Activated T-cell treated with anti-CD3 and anti-CD28 coated beads for 1 hour (primary cell): ENCODE measurements around the gene EXD3.
A peak's percentile ranks its signal among the peaks of the same experiment; 100 is the strongest.
"Not testable (repeated sequence)": the region's sequence is repeated elsewhere in the genome, so short reads cannot be mapped to it uniquely, and the experiment has no call there.

Experiments used
- DNase-seq: peaks from one replicate; pipeline ENCODE4 v3.0.0-alpha.2; 2020; ENCODE audit warnings: low read depth

The EXD3 gene, protein sequence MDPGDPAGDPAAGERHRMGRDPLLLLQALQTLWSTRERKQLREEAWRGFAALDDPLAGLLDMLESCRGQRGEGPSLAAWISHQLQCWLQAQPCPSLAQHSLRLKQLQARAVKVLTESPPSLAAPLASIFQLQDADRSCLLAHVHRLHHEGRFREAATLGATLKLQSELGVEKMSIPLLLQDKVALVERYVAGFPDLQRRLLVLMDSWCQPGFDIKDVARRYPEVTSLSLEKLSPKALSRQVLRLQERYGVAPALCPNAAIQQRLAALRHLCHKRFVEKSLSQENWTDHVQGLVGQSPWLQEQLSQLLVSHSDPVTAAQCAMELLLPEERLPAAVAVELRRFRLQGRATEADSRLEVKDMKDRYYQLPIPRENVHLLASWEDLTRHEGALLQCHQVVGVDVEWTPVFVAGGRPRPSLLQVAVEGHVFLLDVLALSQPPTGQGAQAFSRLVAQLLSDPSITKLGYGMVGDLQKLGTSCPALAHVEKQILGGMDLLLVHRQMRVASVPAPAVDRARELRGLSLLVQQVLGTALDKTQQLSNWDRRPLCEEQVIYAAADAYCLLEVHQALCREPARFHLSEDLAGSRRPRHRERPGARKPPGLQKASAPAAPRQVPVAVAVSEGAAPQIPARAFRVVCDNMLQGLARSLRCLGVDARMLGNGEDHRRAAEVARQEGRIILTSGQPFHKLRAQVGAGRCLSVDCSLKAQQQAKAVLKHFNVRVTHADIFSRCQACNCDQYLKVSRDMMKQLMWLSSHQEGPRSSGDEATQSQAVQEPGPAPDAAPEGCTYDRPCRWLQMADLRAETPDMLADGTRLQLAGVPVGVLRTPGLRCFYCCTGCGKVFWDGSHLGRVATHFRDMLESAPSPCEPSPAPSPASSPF

DNA sequence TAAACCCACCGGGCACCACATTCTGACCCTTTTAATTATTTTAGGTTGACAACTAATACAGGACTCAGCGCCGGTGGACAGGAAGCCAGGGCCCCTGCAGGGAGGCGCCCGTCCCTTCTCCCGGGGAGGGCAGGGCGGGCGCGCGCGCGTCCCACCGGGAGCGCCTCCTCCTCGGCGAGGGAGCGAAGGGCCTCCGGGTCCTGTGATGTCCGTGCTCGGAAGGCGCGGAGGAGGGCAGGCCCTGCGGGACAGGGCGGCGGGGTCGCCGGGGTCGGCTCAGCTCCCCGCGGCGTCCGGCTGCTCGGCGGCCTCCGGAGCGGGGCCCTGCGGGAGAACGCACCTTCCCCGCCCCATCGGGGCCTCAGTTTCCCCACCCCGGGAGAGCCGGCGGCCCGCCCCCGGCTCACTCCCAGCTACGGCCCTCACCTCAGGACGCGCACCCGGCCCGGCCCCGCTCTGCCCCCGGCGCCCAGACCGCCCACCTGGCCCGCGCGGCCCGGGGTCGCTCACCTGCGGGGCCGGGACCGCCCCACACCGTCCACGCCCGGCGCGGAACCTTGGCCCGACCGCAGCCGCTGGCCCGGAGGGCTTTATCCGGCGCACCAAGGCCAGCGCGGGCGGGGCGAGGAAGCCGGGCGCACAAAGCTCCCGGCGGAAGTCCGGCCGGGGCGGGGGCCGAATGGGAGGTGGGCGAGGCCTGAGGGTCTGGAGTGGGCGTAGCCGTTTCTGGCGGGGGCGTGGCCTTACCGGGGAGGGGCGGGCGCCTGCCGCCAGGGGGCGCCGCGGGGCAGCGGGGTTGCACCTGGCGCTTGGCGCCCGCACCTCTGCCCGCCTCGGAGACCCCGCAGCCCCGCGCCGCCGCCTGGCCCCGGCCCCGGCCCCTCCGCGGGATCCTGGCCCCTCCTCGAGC, at the start of gene EXD3, which contains the start of gene NOXA1:
Gene EXD3, minus strand, starts transcription at position 559 of the 910 bp plus-strand sequence. CDS start 27,805 bp downstream, outside the sequence.
Gene NOXA1, plus strand, starts transcription at position 790 of the 910 bp plus-strand sequence. CDS start 137 bp downstream, outside the sequence.
- peak; percentile 95 for DNase-seq

DNA sequence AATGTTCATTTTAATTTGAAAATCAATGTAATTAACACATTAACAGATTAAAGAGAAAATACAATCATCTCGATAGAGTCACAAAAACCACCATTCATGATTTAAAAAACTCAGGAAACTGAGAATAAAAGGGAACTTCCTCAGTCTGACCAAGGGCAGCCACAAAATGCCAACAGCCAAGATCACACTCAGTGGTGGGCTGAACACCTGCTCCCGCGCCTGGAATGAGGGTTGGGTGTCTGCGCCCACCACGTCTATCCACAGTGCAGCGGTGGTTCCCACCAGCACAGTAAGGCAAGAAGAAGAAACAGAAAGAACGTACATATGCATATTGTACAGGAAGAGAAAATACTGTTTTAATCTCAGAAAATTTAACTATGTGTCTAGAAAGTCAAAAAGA, 47.8 kb upstream of the EXD3 start:
- DNase-seq: no peak

DNA sequence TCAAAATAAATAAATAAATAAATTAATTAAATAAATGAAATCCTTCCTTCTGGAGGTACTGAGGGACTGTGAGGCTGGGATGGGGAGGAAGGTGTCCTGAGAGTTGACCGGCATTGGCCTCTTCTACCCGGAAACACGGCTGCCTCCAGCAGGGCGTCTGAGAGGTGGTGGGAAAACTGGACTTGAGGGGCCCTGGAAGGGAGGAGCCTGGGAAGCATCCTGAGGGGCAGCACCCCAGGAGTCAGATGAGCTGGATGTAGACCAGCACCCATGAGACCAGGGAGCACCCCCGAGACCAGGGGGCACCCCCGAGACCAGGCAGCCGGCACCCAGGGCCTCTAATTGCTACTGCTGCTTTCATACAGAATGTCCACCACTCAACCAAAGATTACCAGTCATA, 44.9 kb upstream of the EXD3 start:
- DNase-seq: no peak

DNA sequence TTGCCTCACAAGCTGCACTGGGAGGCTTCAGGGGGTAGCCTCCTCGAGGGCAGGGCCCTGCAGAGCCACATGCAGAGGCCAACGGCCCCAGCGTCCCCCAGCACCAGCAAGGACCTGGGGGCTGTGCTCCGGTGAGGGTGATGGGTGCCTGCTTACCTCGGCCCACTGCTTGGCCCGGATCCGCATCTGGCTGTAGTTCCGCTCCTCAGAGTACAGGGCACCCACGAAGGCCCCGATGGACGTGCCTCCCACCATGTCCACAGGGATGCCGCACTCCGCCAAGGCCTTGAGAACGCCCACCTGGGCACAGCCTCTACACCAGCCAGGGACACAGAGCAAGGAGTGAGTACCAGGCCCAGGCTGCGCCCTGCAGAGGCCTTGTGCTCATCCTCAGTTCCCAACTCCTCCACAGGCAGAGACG, 44.2 kb upstream of the EXD3 start:
- DNase-seq: no peak

DNA sequence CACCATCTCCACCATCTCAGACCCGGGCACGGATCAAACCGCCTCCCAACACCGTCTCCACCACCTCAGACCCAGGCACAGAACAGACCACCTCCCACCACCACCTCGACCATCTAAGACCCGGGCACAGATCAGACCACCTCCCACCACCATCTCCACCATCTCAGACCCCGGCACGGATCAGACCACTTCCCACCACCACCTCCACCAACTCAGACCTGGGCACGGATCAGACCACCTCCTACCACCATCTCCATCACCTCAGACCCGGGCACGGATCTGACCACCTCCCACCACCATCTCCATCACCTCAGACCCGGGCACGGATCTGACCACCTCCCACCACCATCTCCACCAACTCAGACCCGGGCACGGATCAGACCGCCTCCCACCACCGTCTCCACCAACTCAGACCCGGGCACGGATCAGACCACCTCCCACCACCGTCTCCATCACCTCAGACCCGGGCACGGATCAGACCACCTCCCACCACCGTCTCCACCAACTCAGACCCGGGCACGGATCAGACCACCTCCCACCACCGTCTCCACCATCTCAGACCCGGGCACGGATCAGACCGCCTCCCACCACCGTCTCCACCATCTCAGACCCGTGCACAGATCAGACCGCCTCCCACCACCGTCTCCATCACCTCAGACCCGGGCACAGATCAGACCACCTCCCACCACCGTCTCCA, 43.6 kb upstream of the EXD3 start:
- not testable (repeated sequence) for DNase-seq

DNA sequence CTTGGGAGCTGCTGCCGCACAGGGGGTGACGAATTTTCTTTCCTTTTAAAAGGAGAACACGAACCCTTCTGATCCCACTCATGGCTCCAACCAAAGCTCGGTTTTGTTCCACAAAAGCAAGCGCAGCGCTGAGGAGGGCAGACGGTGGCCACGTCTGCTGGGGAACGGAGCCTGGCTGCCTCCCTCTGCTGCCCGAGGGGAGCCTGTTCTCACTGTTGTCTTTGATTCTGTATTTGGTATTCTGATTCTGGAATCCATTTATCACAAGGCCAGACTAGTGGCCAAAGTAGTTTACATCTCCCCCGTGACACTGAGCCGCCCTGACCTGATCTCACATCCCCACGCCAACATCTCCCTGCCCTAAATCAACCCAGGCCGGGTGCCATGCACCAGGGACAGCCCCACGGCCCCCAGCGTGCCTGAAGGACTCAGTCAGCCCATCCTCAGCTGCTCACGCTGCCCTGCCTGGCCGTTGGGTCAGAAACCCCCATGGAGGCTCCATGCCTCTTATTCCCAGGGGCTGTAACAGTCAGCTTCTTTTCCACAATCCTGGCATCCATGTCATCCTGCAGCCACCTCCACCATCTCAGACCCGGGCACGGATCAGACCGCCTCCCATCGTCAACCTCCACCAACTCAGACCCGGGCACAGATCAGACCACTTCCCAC, 42.9 kb upstream of the EXD3 start:
- DNase-seq: no peak

DNA sequence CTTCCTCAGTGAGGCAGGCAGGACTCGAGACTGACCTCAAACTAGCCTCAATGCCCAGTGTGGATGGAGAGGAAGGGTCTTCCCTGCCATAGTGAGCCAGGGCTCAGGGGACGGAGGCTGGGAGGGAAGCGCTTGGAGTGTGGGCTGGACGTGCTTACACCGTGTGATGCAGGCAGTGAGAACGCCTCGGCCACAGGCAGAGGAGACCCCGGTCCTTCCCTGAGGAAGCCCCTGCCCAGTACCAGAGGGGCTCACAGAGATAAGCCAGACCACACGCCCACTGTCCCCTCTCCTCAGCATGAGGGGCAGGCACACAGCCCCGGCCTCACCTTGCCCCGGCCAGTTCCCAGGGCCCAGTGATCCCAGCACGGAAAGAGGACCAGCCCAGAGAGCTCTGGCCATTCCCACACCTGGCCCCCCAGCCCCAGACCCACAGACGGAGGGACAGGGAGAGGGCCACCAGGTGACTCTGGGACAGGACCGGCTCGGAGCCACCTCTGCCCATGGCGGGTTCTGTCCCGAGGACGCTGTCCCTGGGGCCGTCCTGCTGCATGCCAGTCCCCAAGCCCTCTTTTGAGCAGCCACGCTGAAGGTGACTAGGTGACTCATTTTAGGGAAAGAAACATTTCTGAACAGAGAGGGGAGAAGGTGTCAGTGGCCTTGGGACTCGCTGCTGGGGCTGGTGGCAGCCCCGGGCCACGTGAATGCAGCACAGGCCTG, 42.2 kb upstream of the EXD3 start:
- DNase-seq: no peak

DNA sequence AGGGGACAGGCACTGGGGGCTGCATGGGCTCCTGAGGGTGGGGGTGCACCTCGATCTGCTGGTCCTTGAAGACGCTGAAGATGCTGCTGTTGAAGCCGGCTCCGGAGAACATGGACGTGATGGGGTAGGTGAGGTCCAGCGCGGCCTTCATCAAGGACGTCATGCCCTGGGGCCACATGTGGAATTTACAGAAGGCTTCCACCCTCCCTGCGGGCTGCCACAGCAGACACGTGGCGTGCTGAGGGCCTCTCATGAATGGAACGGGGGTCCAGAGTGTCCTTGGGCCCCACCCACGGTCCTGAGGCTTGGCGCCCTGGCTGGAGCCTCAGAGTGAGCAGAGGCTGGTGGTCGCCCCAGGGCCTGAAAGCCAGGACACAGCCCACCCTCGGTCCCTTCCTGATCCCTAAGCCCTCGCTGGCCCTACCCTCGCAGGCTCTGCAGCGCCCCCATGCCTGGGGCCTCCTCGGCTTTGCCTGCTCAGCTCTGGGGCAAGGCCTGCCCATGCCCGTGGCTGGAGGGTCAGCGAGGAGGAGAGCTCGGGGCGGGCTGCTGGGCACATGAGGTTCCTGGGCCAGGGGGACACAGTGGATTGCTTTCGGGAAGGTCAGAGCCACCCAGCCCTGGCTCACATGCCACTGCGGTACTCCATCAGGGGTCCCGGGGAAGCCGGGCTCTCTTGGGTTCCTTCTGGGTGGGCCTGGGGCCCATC, 41.5 kb upstream of the EXD3 start:
- DNase-seq: no peak

DNA sequence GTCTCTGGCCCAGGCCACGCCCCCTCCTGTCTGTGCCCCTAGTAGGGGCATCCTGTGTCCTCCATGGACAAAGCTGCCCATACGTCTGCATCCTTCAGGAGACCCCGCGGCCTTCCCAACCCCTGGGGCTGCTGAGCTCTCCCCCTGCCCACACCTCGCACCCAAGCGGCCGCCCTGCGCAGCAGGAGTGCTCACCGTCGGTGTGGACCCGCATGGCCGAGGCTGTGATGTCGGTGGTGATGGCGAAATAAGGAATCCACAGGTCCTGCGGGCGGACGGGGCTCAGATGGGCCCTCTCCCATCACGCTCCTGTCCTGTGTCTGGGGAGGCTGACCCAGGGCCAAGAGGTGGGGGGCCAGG, 40.9 kb upstream of the EXD3 start:
- DNase-seq: no peak

DNA sequence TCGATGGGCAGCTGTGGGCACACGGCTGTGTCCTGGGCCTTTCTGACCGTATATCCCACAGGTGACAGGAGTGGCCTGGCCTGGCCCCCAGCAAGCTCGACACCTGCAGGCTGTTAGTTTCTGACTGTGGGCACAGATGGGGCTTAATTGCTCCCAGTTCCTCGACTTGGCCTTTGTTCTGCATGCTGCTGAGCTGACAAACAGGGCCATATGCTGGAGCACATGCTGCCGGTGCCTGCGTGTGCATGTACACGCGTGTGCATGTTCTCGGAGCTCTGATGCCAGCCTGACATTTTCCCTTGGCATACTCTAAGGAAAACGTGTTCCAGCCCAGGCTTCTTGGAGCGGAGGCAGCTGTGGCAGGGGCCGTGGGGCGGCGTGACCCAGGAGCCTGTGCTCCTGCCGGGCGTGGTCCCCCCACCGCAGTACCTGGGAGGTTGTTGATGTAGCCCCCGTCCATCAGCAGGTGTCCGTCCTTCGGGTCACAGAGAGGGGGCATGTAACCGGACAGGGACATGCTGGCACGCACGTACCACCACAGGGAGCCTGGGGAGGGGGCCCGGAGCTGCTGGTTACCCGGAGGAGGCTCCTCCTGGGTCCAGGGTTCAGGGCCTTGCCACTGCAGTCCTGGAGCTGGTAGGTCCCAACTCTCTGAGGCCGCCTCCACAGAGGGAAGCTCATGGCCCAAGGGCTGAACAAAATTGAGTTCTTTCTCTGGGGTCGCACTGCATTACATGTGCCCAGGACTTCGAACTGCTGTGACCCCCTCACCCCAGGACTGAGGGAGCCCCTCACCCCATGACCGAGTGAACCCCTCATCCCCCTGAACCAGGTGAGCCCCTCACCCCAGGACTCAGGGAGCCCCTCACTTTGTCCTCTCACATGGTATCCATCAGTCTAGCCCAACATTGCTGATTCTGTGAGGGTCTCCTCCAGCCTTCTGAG, 40.3 kb upstream of the EXD3 start:
- no peak for DNase-seq

DNA sequence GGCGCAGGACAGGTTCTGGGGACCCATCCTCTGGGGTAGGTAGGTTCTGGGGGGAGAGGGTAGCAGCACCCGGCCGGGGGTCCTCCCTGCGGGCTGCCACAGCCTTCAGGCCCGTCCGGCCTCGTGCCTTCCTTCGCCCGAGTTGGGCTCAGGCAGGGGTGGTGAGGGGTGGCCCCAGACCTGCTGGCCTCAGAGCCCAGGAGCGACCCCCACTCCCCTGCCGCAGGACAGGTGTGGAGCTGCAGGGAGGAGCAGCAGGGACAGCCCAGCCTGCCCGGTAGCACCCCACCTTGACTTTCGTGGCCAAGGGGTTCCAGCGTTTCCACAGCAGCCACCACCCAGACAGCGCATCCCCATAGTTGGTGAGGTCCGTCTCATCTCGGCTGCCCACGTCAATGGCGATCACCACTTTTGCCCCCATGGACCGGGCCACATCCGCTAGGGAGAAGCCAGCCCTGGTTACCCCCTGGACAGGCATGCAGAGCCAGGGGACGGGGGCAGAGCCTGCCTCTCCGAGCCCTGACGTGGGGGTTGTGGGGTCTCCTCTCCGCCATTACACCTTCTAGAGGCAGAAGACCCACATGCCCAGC, 39.5 kb upstream of the EXD3 start:
- no peak for DNase-seq

DNA sequence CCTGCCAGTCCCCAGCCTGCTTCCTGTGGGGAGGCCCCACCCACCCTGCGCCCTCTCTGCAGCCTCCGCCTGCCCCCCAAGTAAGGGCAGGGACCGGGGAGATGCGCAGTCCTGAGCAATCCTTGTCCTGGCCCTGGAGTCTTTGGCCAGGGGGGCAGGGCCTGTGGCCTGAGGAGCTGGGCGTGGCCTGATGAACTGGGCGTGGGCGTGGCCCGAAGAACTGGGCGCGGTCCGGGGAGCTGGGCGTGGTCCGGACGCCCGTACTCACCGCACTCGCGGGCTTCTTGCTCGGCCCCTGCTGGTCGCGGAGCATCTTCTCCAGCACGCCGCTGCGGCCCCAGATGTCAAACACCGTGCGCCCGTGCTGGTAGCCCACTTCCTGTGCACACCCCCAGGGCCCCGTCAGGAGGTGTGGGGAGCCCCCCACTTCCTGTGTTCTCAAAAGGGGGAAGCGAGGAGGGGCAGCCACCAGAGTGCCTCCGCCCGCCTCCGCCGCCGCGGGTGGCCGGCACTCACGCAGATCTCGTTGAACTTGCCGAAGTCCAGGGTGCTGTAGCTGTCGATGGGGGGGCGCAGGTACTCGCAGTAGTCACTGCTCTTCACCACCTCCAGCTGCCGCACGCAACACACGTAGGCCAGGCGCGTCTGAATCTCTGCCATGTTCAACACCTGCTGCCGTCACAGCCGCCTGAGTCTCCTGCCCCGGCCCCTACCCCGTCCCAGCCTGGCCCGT, 38.9 kb upstream of the EXD3 start:
- peak; percentile 62 for DNase-seq

DNA sequence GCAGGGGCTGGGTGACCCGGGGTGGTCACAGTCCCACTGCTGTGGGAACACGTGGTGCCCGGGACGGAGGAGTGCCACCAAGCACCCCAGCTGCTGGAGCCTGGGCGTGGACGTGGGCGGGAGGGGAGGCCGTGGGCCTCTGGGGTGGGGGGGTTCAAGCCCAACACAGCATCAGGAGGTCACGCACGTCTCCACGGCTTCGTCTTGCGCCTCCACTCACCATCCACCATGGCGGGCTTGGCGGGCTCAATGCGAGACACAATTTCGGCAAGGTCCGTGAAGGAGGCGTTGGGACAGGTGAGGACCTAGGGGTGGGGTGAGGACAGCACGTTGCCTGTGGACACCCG, 38.3 kb upstream of the EXD3 start:
- no peak for DNase-seq

DNA sequence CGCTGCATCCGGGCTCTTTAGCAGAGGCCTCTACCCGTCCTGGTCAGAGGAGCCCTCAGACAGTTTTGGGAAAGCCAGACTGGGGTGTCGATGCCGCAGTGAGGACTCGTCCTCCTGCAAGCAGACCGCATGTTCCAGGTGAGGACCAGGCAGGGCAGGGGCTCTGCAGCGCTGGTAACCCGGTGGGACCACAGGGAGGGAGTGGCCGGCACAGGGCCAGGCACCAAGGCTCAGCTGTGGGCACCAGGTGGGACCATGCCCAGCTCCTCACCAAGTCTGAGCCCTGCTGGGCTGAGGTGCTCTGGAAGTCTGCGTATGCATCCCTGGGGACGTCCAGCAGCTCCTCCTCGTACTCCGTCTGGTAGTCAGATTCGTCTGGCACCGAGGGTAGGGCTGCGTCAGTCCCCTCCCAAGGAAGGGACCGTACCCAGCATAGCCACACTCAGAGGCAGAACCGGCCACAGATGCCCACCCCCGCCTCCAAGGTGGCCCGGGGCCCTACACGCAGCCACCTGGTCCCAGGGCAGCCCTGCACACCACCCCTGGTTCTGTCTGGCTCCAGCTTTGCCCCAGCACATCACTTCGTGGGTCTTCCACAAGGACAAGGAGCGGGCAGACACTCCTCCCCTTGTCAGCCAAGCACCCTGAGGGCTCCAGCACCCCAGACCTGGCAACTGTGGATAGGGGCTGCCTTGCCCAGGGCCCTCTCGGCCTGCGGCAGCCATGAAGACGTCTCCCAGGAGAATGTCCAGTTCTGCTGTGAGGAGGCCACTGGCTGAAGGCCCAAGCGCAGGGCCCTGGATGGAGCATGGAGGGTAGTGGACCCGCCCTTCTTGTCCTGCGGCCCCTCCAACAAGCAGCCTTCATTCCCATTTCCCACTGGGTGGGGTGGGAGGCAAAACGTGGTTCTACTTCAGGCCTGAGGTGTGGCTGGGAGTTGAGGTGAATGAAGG, 37.7 kb upstream of the EXD3 start:
- no peak for DNase-seq

DNA sequence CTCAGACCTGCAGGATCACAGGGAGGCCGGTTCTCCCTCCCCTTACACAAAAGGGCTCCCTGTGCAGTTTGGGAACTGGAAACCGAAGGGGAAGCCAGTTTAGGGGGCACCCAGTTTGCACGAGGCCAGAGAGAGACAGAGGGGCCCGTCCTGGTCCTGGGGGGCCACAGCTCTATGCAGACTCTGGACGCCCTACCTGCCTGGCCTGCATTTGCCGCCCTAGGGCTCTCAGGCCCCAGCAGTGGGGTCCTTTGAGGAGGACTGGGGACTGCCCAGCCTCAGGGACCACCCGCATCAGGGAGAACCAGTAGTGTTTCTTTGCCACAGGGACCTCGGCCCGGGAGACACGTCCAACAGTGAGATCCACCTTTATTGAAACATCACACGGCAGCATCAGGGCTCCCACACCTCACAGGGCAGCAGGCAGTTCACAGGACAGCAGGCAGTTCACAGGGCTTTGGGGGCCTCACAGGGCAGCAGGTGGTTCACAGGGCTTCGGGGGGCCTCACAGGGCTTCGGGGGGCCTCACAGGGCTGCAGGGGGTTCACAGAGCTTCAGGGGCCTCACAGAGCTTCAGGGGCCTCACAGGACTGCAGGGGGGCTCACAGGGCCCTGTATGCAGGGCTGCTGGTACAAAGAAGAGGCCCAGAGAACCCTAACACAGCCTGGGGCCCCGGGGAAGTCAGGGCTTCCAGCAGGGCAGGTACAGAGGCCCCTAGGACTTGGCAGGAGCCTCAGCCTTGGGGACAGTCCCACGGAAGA, 36.8 kb upstream of the EXD3 start:
- no peak for DNase-seq
